Esophagus (tissue), 2 donors: Measurements from ENCODE around the gene IFNA5. TPM values are rescaled to one million over a fixed set of nuclear protein-coding genes. Genes with fewer than 3 reads are reported as not detected.

ENCODE experiments used
- H3K27ac ChIP-seq, 2 donors: one replicate each; pipeline ENCODE4 v1.5.1; 2013; ENCODE audit warnings: low read depth in 2 of 2, mild to moderate bottlenecking in 2 of 2, inconsistent platforms in 1 of 2, low read length in 1 of 2, moderate library complexity in 1 of 2
- H3K27me3 ChIP-seq, 2 donors: one replicate each; pipeline ENCODE4 v1.6.1; 2013; ENCODE audit warnings: low read length in 2 of 2, control low read depth in 1 of 2, mild to moderate bottlenecking in 1 of 2; ENCODE audit not compliant: insufficient read depth in 2 of 2, control insufficient read depth in 1 of 2
- H3K36me3 ChIP-seq, 2 donors: one replicate each; pipeline ENCODE4 v1.6.1; 2013; ENCODE audit warnings: low read length in 1 of 2; ENCODE audit not compliant: control insufficient read depth in 2 of 2, insufficient read depth in 2 of 2
- H3K4me1 ChIP-seq, 2 donors: one replicate each; pipeline ENCODE4 v1.6.1; 2013; ENCODE audit warnings: low read length in 1 of 2; ENCODE audit not compliant: control insufficient read depth in 2 of 2, insufficient read depth in 2 of 2
- H3K4me3 ChIP-seq, 2 donors: one replicate each; pipeline ENCODE4 v1.5.1; 2013; ENCODE audit warnings: low read length in 2 of 2, mild to moderate bottlenecking in 2 of 2, low read depth in 1 of 2, moderate library complexity in 1 of 2
- H3K9me3 ChIP-seq, 2 donors: one replicate each; pipeline ENCODE4 v1.6.1; 2013; ENCODE audit warnings: mild to moderate bottlenecking in 2 of 2, low read depth in 1 of 2, low read length in 1 of 2, moderate library complexity in 1 of 2; ENCODE audit not compliant: control insufficient read depth in 2 of 2, insufficient read depth in 1 of 2
- WGBS, 2 donors: extraction: QIAGEN DNeasy Blood & Tissue Kit; methylation state at CpG; one replicate each; pipeline ENCODE4 v1.1.7; 2013; 5-methylcytosine and 5-hydroxymethylcytosine counted together
- polyA plus RNA-seq, 2 donors: library from polyadenylated mRNA; stranded (reverse); fragments of 200-250 nt; gene quantifications; one replicate each; pipeline ENCODE4 v1.2.3, GENCODE V29; 2013
- donor health status: healthy with polysubstance abuse.
- donor health status: Bipolar disorder and iron deficiency.

IFNA5 gene
- polyA plus RNA-seq, 2 donors = 0.04 TPM; not detected in 1

DNA sequence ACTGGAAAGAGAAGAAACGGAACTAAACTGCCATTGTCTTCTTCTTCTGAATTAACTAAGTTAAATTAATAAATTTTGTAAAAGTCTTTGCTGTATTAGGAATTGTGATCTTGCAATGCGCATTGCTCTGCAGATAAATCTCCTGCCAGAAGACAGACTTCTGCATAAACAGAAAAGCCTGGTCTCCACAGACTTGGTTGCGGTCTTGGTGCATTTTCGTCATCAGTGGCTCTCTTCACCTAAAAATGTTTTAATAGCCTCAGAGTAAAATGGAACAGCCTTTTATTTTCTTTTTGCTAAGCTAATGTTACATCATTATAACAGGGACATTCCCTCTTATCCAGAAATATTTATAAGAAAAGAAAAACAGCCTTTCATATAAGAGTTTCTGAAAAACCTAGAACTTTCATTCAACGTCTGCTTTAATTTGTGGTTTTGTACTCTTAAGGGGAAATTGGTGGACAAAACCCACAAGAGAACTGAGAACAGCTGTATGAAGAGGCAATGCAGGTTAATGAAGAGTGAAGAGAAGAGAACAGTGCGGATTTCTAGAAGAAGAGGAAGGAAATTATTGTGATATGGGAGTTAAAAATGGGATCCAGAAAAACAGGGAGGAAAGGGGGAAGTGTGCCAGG lies 10.1 kb downstream of the IFNA5 start:
- peak overlapping the region in 1 of 2 donors; percentile 70 for H3K27ac ChIP-seq
- 55 to 66% methylated on average over 6 of the region's 6 CpGs for WGBS, 2 donors
- no peaks in the 10 kb centered on the region for H3K36me3 ChIP-seq
- no peak overlapping the region for H3K4me3 ChIP-seq
- no peaks in the 10 kb centered on the region for H3K9me3 ChIP-seq
- H3K4me1 ChIP-seq = no peaks in the 10 kb centered on the region
- no peaks in the 10 kb centered on the region for H3K27me3 ChIP-seq

DNA sequence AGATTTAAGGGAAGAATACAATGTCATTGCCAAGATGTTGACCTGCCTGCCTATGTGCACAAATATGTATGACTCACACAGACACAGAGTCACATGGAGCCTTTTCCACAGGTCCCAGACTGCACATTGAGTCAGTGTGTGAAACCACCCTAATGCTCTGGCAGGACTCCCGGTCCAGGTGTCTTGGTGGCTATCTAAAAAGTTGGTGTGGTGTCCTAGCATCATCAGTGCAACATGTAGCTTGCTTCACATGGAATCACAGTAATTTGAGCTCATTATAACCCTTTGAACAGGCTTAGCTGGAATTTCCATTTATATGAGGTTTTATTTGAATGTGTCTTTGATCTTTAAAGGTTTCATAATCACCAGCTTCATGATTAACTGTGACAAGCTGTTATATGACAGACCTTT lies 10.7 kb downstream of the IFNA5 start:
- H3K4me1 ChIP-seq = no peaks in the 10 kb centered on the region
- H3K27ac ChIP-seq = peak overlapping the region; percentile 22 to 72
- no peak overlapping the region for H3K4me3 ChIP-seq
- H3K9me3 ChIP-seq = no peaks in the 10 kb centered on the region
- WGBS, 2 donors = 40 to 41% methylated on average over 1 of the region's 1 CpG
- H3K27me3 ChIP-seq = no peaks in the 10 kb centered on the region
- H3K36me3 ChIP-seq = no peaks in the 10 kb centered on the region

DNA sequence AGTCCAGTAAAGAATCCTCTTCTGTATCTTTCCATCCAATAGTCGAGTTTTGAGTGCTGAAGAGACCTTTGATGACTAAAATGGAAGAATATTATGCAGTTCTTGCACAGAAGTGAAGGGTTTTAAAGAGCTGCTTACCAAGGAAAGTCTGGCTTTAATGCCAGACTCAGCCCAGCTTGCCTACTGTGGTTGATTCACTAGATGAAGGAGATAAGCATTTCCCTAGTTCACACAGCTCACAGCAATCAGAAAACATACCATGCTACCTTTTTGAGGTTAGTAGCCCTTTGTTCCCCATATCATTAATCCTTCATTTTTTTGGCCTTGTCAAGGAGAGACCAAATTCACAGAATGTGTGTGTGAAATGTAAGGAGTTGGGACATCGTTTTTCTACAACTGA lies 15.3 kb downstream of the IFNA5 start:
- Histone ChIP-seq H3K27ac (no peak overlapping the region), H3K4me1 (no peaks in the 10 kb centered on the region), H3K9me3 (no peaks in the 10 kb centered on the region), H3K27me3 (no peaks in the 10 kb centered on the region), H3K4me3 (no peak overlapping the region), H3K36me3 (no peaks in the 10 kb centered on the region)
- WGBS, 2 donors = 50 to 51% methylated on average over 2 of the region's 2 CpGs

DNA sequence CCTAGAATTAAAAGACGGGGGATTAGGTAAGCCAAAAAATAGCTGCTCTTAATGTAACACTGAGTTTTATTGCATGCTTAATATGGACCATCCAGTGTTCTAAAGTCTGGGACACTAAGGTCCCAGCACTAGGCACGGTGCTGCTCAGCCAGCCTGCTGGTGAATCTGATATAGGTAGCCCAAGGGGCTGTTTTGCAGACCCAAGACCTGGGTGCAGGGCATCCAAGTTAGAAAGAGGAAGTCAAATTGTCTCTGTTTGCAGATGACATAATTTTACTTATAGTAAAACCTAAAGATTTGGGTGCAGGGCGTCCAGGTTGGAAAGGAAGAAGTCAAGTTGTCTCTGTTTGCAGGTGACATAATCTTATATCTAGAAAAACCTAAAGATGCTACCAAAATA lies 17.8 kb downstream of the IFNA5 start:
- Histone ChIP-seq H3K27me3 (no peaks in the 10 kb centered on the region), H3K4me1 (no peaks in the 10 kb centered on the region), H3K27ac (no peak overlapping the region), H3K4me3 (no peak overlapping the region), H3K9me3 (no peaks in the 10 kb centered on the region), H3K36me3 (no peaks in the 10 kb centered on the region)
- WGBS, 2 donors = 78 to 79% methylated on average over 3 of the region's 3 CpGs

DNA sequence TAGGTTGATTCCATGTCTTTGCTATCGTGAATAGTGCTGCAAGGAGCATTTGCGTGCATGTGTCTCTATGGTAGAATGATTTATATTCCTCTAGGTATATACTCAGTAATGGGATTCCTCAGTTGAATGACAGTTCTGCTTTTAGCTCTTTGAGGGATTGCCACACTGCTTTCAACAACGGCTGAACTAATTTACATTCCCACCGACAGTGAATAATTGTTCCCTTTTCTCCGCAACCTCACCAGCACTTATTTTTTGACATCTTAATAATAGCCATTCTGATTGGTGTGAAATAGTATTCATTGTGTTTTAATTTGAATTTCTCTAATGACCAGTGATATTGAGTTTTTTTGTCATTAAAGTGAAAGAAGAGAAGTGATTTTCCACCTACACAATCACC lies 18.5 kb downstream of the IFNA5 start:
- Histone ChIP-seq H3K27me3 (no peaks in the 10 kb centered on the region), H3K9me3 (no peaks in the 10 kb centered on the region), H3K4me3 (no peak overlapping the region), H3K36me3 (no peaks in the 10 kb centered on the region), H3K4me1 (no peaks in the 10 kb centered on the region), H3K27ac (no peak overlapping the region)
- WGBS, 2 donors = 81 to 84% methylated on average over 5 of the region's 5 CpGs

DNA sequence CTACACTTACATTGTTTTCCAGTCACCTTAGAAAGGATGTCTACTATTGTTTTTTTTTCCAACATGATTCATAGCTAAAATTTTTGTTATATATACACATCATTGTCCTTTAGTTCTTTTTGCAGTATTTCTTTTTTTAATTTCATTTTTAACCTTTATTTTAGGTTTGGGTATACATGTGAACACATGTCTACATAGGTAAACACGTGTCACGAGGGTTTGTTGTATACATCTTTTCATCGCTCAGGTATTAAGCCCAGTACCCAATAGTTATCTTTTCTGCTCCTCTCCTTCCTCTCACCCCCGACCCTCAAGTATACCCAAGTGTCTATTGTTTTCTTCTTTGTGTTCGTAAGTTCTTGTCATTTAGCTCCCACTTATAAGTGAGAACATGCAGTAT lies 19.0 kb downstream of the IFNA5 start:
- H3K36me3 ChIP-seq = no peaks in the 10 kb centered on the region
- 88 to 92% methylated on average over 5 of the region's 5 CpGs for WGBS, 2 donors
- H3K9me3 ChIP-seq = no peaks in the 10 kb centered on the region
- H3K27me3 ChIP-seq = no peaks in the 10 kb centered on the region
- H3K4me3 ChIP-seq = no peak overlapping the region
- H3K4me1 ChIP-seq = no peaks in the 10 kb centered on the region
- no peak overlapping the region for H3K27ac ChIP-seq

DNA sequence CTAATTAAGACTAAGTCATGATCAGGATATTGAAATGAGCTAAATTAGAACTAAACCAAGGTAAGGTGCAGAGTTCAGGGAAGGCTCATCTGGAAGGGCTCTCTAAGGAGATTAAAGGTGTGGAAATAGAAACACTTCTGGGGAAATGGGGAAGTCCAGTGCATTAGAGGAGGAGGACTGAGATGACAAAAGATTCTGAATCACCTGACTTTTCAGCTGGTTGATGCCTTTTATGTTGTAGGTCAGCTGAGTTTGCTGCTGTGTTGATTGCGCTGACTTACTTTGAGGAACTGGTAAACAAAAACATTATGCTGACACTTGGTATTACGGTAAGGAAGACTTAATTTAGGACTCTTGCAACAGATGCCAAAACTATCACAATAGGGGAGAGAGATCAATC lies 23.8 kb downstream of the IFNA5 start:
- H3K9me3 ChIP-seq = no peaks in the 10 kb centered on the region
- H3K36me3 ChIP-seq = peaks cover 0 to 3% of the 10 kb centered on the region in 2 donors
- no peaks in the 10 kb centered on the region for H3K4me1 ChIP-seq
- WGBS, 2 donors = 78% methylated on average over 2 of the region's 2 CpGs
- peaks cover 0 to 2% of the 10 kb centered on the region in 2 donors for H3K27me3 ChIP-seq
- no peak overlapping the region for H3K27ac ChIP-seq
- H3K4me3 ChIP-seq = no peak overlapping the region

DNA sequence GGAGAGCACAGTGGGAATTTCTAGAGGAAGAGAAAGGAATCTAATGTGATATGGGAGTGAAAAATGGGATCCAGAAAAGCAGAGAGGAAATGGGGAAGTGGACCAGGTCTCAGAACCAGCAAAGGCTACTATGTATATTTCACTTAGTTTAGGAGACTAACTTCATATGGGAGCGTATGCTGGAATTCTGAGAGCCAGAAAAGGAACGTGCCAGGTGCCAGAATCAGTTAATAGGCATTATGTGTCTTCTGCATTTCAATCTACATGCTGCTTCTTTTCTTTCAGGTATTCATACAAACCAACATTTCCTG lies 36.8 kb downstream of the IFNA5 start:
- Histone ChIP-seq H3K27me3 (no peaks in the 10 kb centered on the region), H3K9me3 (no peaks in the 10 kb centered on the region), H3K4me3 (no peak overlapping the region), H3K4me1 (peaks cover 0 to 2% of the 10 kb centered on the region in 2 donors), H3K27ac (no peak overlapping the region), H3K36me3 (no peaks in the 10 kb centered on the region)
- 25 to 37% methylated on average over 2 of the region's 2 CpGs for WGBS, 2 donors

DNA sequence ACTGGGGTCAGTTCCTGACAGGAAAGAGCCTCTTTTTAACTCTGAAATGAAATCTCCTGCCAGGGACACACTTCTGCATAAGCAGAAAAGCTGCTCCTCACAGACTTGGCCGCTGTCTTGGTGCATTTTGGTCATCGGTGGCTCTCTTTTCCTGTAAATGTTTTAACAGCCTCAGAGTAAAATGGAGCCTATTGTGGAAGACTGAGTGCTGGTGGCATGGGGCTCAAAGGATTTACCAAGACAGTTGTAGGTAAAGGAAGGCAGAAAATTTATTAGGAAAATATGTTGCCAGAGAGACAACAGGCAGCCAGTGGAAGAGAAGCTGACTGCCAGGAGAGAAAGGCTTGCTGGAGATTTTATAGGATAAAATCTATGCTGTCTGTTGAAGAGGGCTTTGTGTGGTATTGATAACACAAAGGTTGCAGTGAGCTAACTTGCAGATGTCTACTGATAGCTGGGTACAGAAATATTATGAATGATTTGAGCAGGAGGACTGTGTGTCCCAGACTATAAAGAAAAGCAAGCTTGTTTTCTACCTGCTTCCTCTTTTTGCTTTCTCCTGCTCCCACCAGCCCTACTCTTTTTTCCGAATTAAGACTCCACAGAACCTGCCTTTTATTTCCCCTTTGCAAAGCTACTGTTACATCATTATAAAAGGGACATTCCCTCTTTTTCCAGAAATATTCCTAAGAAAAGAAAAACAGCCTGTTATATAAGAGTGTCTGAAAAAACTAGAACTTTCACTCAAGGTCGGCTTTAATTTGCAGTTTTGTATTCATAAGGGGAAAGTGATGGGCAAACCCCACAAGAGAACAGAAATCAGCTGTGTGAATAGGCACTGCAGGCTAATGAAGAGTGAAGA lies 37.4 kb downstream of the IFNA5 start:
- Histone ChIP-seq H3K4me1 (peaks cover 0 to 2% of the 10 kb centered on the region in 2 donors), H3K27ac (no peak overlapping the region), H3K4me3 (no peak overlapping the region), H3K27me3 (no peaks in the 10 kb centered on the region), H3K36me3 (no peaks in the 10 kb centered on the region), H3K9me3 (no peaks in the 10 kb centered on the region)
- WGBS, 2 donors = 29 to 41% methylated on average over 4 of the region's 4 CpGs
